ENCODE measurements around the gene PPM1B.

DNA sequence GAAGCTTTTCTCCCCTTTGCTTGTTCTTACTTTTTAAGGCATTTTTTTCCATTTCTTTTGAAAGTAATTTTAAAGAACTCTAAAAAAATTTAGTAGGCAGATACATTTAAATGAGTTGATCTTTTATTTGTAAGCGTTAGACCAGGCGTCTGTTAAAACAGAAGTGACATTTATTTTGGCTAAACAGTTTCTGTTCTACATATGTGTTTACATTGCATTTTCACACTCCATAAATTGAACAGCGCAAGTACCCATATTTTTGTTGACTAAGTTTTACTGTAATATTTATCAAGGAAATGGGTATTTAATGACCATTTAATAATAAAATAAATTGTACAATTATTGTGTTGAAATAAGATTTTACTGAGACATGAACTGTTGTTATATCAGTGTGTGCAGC is 21.9 kb downstream of the PPM1B start:
- TF ChIP-seq CTCF (IDR thresholded peaks at IDR 0.05) = no peak
- no peak for TF ChIP-seq POLR2A (IDR thresholded peaks at IDR 0.05)
